Measurements from ENCODE around the gene PSMD2. TPM values are rescaled to one million over a fixed set of nuclear protein-coding genes. Genes with fewer than 3 reads are reported as not detected.
A peak's percentile ranks its signal among the peaks of the same experiment; 100 is the strongest.

Gene PSMD2
- polyA plus RNA-seq, 3 donors: 138 to 186 (median 167) TPM

GRCh38 chr3:184284696-184285095 lies 14.3 kb upstream of the PSMD2 start:
- Histone ChIP-seq H3K9ac (ENCODE audit: insufficient read depth, low read length, poor library complexity, severe bottlenecking) (no peak overlapping the region), H3K4me1 (ENCODE audit: control insufficient read depth in 1 of 2, insufficient read depth in 2 of 2, low read length in 2 of 2) (peaks cover 10 to 12% of the 10 kb centered on the region in 2 donors), H4K20me1 (ENCODE audit: insufficient read depth, low read length) (no peaks in the 10 kb centered on the region), H3K27ac (ENCODE audit: low read depth in 1 of 2, low read length in 2 of 2) (no peak overlapping the region), H3K9me3 (replicated peaks in 1 of 2; ENCODE audit: control insufficient read depth in 1 of 2, insufficient read depth in 1 of 2, low read length in 2 of 2) (no peaks in the 10 kb centered on the region), H2AFZ (ENCODE audit: insufficient read depth, low read depth, low read length, poor library complexity, severe bottlenecking) (no peak overlapping the region), H3K4me2 (replicated peaks; ENCODE audit: extremely low read depth, low read length, poor library complexity, severe bottlenecking) (no peak overlapping the region), H3K4me3 (replicated peaks in 1 of 3; ENCODE audit: low read depth in 2 of 3, low read length in 3 of 3) (no peak overlapping the region), H3K79me2 (ENCODE audit: insufficient read depth, low read length) (no peaks in the 10 kb centered on the region), H3K36me3 (replicated peaks in 1 of 2; ENCODE audit: control insufficient read depth in 1 of 2, insufficient read depth in 2 of 2, low read length in 2 of 2) (no peaks in the 10 kb centered on the region), H3K27me3 (ENCODE audit: control insufficient read depth in 2 of 2, insufficient read depth in 2 of 2, low read length in 2 of 2) (peaks cover 0 to 3% of the 10 kb centered on the region in 2 donors)
- Mint-ChIP-seq H3K9me3 (no peaks in the 10 kb centered on the region), H3K36me3 (no peaks in the 10 kb centered on the region), H3K27ac (peak overlapping the region in 3 of 7 donors; percentile 25 to 42 (median 31)), H3K4me3 (peak overlapping the region in 1 of 2 donors; percentile 42), H3K4me1 (peaks cover 20% of the 10 kb centered on the region), H3K27me3 (ENCODE audit: low read depth in 3 of 3) (peaks cover 10 to 37% (median 33%) of the 10 kb centered on the region in 3 donors)
- 8% methylated on average over 2 of the region's 4 CpGs for WGBS (ENCODE audit: insufficient coverage)
- intact Hi-C loops (cut with micrococcal nuclease): loop anchor here (10.0 kb wide), 1 partner anchor 390 kb away; no protein-coding TSS in a partner anchor
- DNase-seq: no peak
- peak; percentile 19 for TF ChIP-seq CTCF (IDR thresholded peaks at IDR 0.05)

- no peak overlapping the region for H3K27ac Mint-ChIP-seq
- no peak overlapping the region for H3K27ac ChIP-seq (ENCODE audit: low read depth in 1 of 2, low read length in 2 of 2)
- peak; percentile 19 to 44 (median 33) for DNase-seq
- peak; percentile 82 for TF ChIP-seq CTCF (IDR thresholded peaks at IDR 0.05)
- no peaks in the 10 kb centered on the region for H3K36me3 Mint-ChIP-seq
- intact Hi-C loops (cut with micrococcal nuclease): loop anchor here (2.0 to 10.0 kb wide), 2 partner anchors 63 to 395 kb away; no protein-coding TSS in a partner anchor
- peaks cover 10% of the 10 kb centered on the region for H3K4me1 Mint-ChIP-seq
- no peaks in the 10 kb centered on the region for H3K79me2 ChIP-seq (ENCODE audit: insufficient read depth, low read length)
- peaks cover 6 to 31% (median 30%) of the 10 kb centered on the region in 3 donors for H3K27me3 Mint-ChIP-seq (ENCODE audit: low read depth in 3 of 3)
- H3K9me3 ChIP-seq (replicated peaks in 1 of 2; ENCODE audit: control insufficient read depth in 1 of 2, insufficient read depth in 1 of 2, low read length in 2 of 2): no peaks in the 10 kb centered on the region
- peak overlapping the region; percentile 21 for H2AFZ ChIP-seq (ENCODE audit: insufficient read depth, low read depth, low read length, poor library complexity, severe bottlenecking)
- H3K4me3 ChIP-seq (replicated peaks in 1 of 3; ENCODE audit: low read depth in 2 of 3, low read length in 3 of 3): no peak overlapping the region
- H3K4me3 Mint-ChIP-seq: peak overlapping the region in 1 of 2 donors; percentile 21
- H3K4me2 ChIP-seq (replicated peaks; ENCODE audit: extremely low read depth, low read length, poor library complexity, severe bottlenecking): no peak overlapping the region
- WGBS (ENCODE audit: insufficient coverage): 22% methylated on average over 5 of the region's 10 CpGs
- peaks cover 5 to 7% of the 10 kb centered on the region in 2 donors for H3K4me1 ChIP-seq (ENCODE audit: control insufficient read depth in 1 of 2, insufficient read depth in 2 of 2, low read length in 2 of 2)
- peaks cover 0 to 3% of the 10 kb centered on the region in 2 donors for H3K27me3 ChIP-seq (ENCODE audit: control insufficient read depth in 2 of 2, insufficient read depth in 2 of 2, low read length in 2 of 2)
- no peaks in the 10 kb centered on the region for H3K36me3 ChIP-seq (replicated peaks in 1 of 2; ENCODE audit: control insufficient read depth in 1 of 2, insufficient read depth in 2 of 2, low read length in 2 of 2)
- H4K20me1 ChIP-seq (ENCODE audit: insufficient read depth, low read length): no peaks in the 10 kb centered on the region
- H3K9ac ChIP-seq (ENCODE audit: insufficient read depth, low read length, poor library complexity, severe bottlenecking): no peak overlapping the region
- peaks cover 0 to 1% (median 0%) of the 10 kb centered on the region in 7 donors for H3K9me3 Mint-ChIP-seq
These were observed 9.6 kb upstream of the PSMD2 start for GRCh38 chr3:184289426-184289938.
